IMR-90 (cell line): Measurements from ENCODE around the gene AKNA. TPM values are rescaled to one million over a fixed set of nuclear protein-coding genes. Genes with fewer than 3 reads are reported as not detected.
A peak's percentile ranks its signal among the peaks of the same experiment; 100 is the strongest.
"Not testable (repeated sequence)": the region's sequence is repeated elsewhere in the genome, so short reads cannot be mapped to it uniquely, and the experiment has no call there.

ENCODE experiments used
- ATAC-seq: fragments of 200-7000 bp; cut with Tn5 transposase; 2 replicates; pipeline ENCODE4 v1.9.1; 2020; ENCODE audit warnings: low read depth, mild to moderate bottlenecking, moderate library complexity
- BruUV-seq: library from RNA; stranded (reverse); fragments of 400-500 nt; replicated peaks from 2 replicates; lab custom pipeline; 2021; lab: Mats Ljungman, UMichigan
- CTCF ChIA-PET: fragments of 300-600 bp; formaldehyde crosslinking; extraction: SDS; loops from one replicate; lab custom pipeline; 2021; ENCODE audit warnings: antibody characterized with exemption; lab: Yijun Ruan, JAX
- POLR2A ChIA-PET: fragments of 300-600 bp; sonication (Branson Sonifier 250); formaldehyde crosslinking; loops from one replicate; lab custom pipeline; 2022; ENCODE audit warnings: antibody characterized with exemption; ENCODE audit not compliant: unreplicated experiment; lab: Charles Lee
- DNase-seq: peaks from one replicate; pipeline ENCODE4 v3.0.0; 2013
- H2AFZ ChIP-seq: replicated peaks from 2 replicates; pipeline ENCODE3; 2013; ENCODE audit warnings: low read length, mild to moderate bottlenecking; ENCODE audit not compliant: poor library complexity
- H2AK5ac ChIP-seq: 2 replicates; pipeline ENCODE4 v1.6.1; 2013; ENCODE audit warnings: low read depth, low read length, inconsistent platforms
- H2AK9ac ChIP-seq: replicated peaks from 2 replicates; pipeline ENCODE3; 2013; ENCODE audit warnings: mild to moderate bottlenecking, low read depth, low read length, moderate library complexity; ENCODE audit not compliant: poor library complexity
- H2BK120ac ChIP-seq: 2 replicates; pipeline ENCODE4 v1.6.1; 2013; ENCODE audit warnings: low read depth, low read length, inconsistent platforms
- H2BK15ac ChIP-seq: 3 replicates; pipeline ENCODE4 v1.6.1; 2013; ENCODE audit warnings: low read depth, low read length, inconsistent platforms
- H2BK20ac ChIP-seq: 2 replicates; pipeline ENCODE4 v1.6.1; 2013; ENCODE audit warnings: low read depth, mild to moderate bottlenecking, inconsistent platforms, low read length, moderate library complexity
- H2BK5ac ChIP-seq: 2 replicates; pipeline ENCODE4 v1.6.1; 2013; ENCODE audit warnings: mild to moderate bottlenecking, low read depth, low read length, inconsistent platforms; ENCODE audit not compliant: poor library complexity, severe bottlenecking
- H3K14ac ChIP-seq: replicated peaks from 2 replicates; pipeline ENCODE4 v1.6.1; 2013; ENCODE audit warnings: low read depth, low read length, inconsistent platforms
- H3K18ac ChIP-seq: 2 replicates; pipeline ENCODE4 v1.6.1; 2013; ENCODE audit warnings: low read depth, low read length, control low read depth
- H3K23ac ChIP-seq: 2 replicates; pipeline ENCODE4 v1.6.1; 2013; ENCODE audit warnings: low read depth, low read length, inconsistent platforms
- H3K27ac ChIP-seq: 2 replicates; pipeline ENCODE4 v1.5.1; 2013; ENCODE audit warnings: mild to moderate bottlenecking, control low read depth, low read length; ENCODE audit not compliant: insufficient read depth
- H3K27me3 ChIP-seq: 2 replicates; pipeline ENCODE4 v1.6.1; 2013; ENCODE audit warnings: low read length; ENCODE audit not compliant: control insufficient read depth, insufficient read depth
- H3K36me3 ChIP-seq: 2 replicates; pipeline ENCODE4 v1.6.1; 2013; ENCODE audit warnings: low read length, mixed read lengths; ENCODE audit not compliant: control insufficient read depth, insufficient read depth
- H3K4ac ChIP-seq: 2 replicates; pipeline ENCODE4 v1.6.1; 2013; ENCODE audit warnings: low read depth, low read length, inconsistent platforms
- H3K4me1 ChIP-seq: 2 replicates; pipeline ENCODE4 v1.6.1; 2013; ENCODE audit warnings: low read length, mixed read lengths; ENCODE audit not compliant: control insufficient read depth, insufficient read depth
- H3K4me2 ChIP-seq: 2 replicates; pipeline ENCODE4 v1.6.1; 2013; ENCODE audit warnings: low read depth, mild to moderate bottlenecking, control low read depth, low read length, moderate library complexity
- H3K4me3 ChIP-seq: 2 replicates; pipeline ENCODE4 v1.5.1; 2013; ENCODE audit warnings: low read depth, mild to moderate bottlenecking, control low read depth, low read length, moderate library complexity; ENCODE audit not compliant: insufficient read depth
- H3K56ac ChIP-seq: 2 replicates; pipeline ENCODE4 v1.6.1; 2013; ENCODE audit warnings: low read length, inconsistent platforms; ENCODE audit not compliant: insufficient read depth; ENCODE audit errors: extremely low read depth
- H3K79me1 ChIP-seq, 2 experiments: 2 replicates each; pipeline ENCODE4 v1.6.1; 2013; ENCODE audit warnings: low read length in 2 of 2, inconsistent platforms in 1 of 2, low read depth in 1 of 2
- H3K9ac ChIP-seq: 2 replicates; pipeline ENCODE4 v1.6.1; 2013; ENCODE audit warnings: low read depth, low read length, control low read depth
- H3K9me1 ChIP-seq: 2 replicates; pipeline ENCODE4 v1.6.1; 2013; ENCODE audit warnings: low read length, inconsistent platforms; ENCODE audit not compliant: insufficient read depth
- H3K9me3 ChIP-seq: 2 replicates; pipeline ENCODE4 v1.6.1; 2013; ENCODE audit warnings: low read length; ENCODE audit not compliant: control insufficient read depth, insufficient read depth
- H4K20me1 ChIP-seq: 2 replicates; pipeline ENCODE4 v1.6.1; 2013; ENCODE audit warnings: low read length, inconsistent platforms; ENCODE audit not compliant: insufficient read depth
- H4K5ac ChIP-seq: 2 replicates; pipeline ENCODE4 v1.6.1; 2013; ENCODE audit warnings: mild to moderate bottlenecking, low read depth, low read length, control low read depth
- H4K8ac ChIP-seq, 2 experiments: 2 replicates each; pipeline ENCODE4 v1.6.1; 2013; ENCODE audit warnings: low read depth in 2 of 2, low read length in 2 of 2, control low read depth in 1 of 2, inconsistent platforms in 1 of 2
- H4K91ac ChIP-seq: 2 replicates; pipeline ENCODE4 v1.6.1; 2013; ENCODE audit warnings: low read depth, low read length, inconsistent platforms; ENCODE audit not compliant: insufficient read depth
- CHD1 ChIP-seq: IDR thresholded peaks from 2 replicates; pipeline ENCODE4 v1.6.1; 2012; ENCODE audit warnings: low read depth, low read length, improper control_type of control experiment
- ELK1 ChIP-seq: fragments of 150-350 bp; IDR thresholded peaks from 2 replicates; pipeline ENCODE4 v1.6.1; 2016; ENCODE audit warnings: low read depth, mild to moderate bottlenecking, low read length, moderate library complexity, borderline replicate concordance
- MAFK ChIP-seq: IDR thresholded peaks from 2 replicates; pipeline ENCODE4 v1.6.1; 2012; ENCODE audit warnings: low read depth, low read length, improper control_type of control experiment
- MAZ ChIP-seq: IDR thresholded peaks from 2 replicates; pipeline ENCODE4 v1.6.1; 2012; ENCODE audit warnings: low read depth, mild to moderate bottlenecking, low read length, improper control_type of control experiment, moderate library complexity, borderline replicate concordance
- NFE2L2 ChIP-seq: fragments of 150-350 bp; IDR thresholded peaks from 2 replicates; pipeline ENCODE4 v1.6.1; 2016; ENCODE audit warnings: low read depth, mild to moderate bottlenecking, low read length
- POLR2A ChIP-seq: IDR thresholded peaks from 2 replicates; pipeline ENCODE4 v1.6.1; 2012; ENCODE audit warnings: mild to moderate bottlenecking, low read depth, low read length
- RAD21 ChIP-seq: IDR thresholded peaks from 2 replicates; pipeline ENCODE4 v1.6.1; 2012; ENCODE audit warnings: low read length, improper control_type of control experiment
- RCOR1 ChIP-seq: IDR thresholded peaks from 2 replicates; pipeline ENCODE4 v1.6.1; 2012; ENCODE audit warnings: mild to moderate bottlenecking, low read length, improper control_type of control experiment; ENCODE audit not compliant: insufficient replicate concordance
- RFX5 ChIP-seq: IDR thresholded peaks from 2 replicates; pipeline ENCODE4 v1.8.0; 2012; ENCODE audit warnings: low read depth, mild to moderate bottlenecking, low read length, moderate library complexity
- WGBS, 2 experiments: methylation state at CpG; one replicate each; pipeline versions ENCODE4 v1.1.5 to v1.1.7; 2013; ENCODE audit warnings: missing lambda C conversion rate in 2 of 2; ENCODE audit not compliant: insufficient read length in 1 of 2; ENCODE audit errors: extremely low coverage in 2 of 2; 5-methylcytosine and 5-hydroxymethylcytosine counted together
- dilution Hi-C: fragments of 300-500 bp; cut with HindIII; formaldehyde crosslinking; loops from one replicate; pipeline ENCODE4 v1.14.3; 2018; ENCODE audit warnings: low sequenced_read_pairs; ENCODE audit not compliant: unreplicated experiment
- in situ Hi-C: fragments of 300-500 bp; cut with MboI; formaldehyde crosslinking; loops from 3 replicates; pipeline ENCODE4 v1.14.3; 2019; ENCODE audit warnings: low sequenced_read_pairs, inconsistent platforms, mixed read lengths
- intact Hi-C: fragments of 100-400 bp; cut with micrococcal nuclease; formaldehyde crosslinking; loops from 2 replicates; pipeline ENCODE4 v1.10.0; 2022
- polyA plus RNA-seq, 3 experiments: library from polyadenylated mRNA; depleted of rRNA; stranded (reverse); fragments of >200 nt; gene quantifications; 2 replicates each; pipeline ENCODE4 v1.2.3, GENCODE V29; 2012; ENCODE audit warnings: low replicate concordance in 1 of 3
- total RNA-seq: library from RNA; depleted of rRNA; stranded (reverse); fragments of >200 nt; gene quantifications from 2 replicates; pipeline ENCODE4 v1.2.3, GENCODE V29; 2012

The AKNA gene
- total and polyA plus RNA-seq, 2 of the 4 experiments (the other 2 are of a cell fraction), result 2.7 to 7.3 TPM

DNA sequence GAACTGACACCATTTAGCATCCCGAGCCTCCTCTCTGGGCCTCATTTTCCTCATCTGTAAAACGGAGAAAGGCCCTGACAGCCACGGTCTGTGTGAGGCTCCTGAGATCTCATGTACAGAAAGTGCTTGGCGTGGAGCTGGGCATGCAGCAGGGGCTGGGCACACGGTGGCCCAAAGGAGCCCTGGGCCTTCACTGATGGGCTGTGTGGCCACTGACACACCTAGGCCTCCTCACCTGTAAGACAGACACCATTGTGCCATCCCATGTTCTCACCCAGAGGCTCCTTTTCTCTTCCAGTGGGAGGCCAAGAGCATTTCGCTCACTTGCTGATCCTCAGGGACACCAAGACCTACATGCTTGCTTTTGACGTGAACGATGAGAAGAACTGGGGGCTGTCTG, 63.3 kb downstream of the AKNA start:
- Histone ChIP-seq H2BK120ac (no peak overlapping the region), H3K4me1 (peaks cover 5% of the 10 kb centered on the region), H3K4ac (no peak overlapping the region), H2BK20ac (no peak overlapping the region), H3K23ac (no peak overlapping the region), H2BK5ac (no peak overlapping the region), H4K5ac (no peak overlapping the region), H3K56ac (no peak overlapping the region), H3K9me1 (no peaks in the 10 kb centered on the region), H3K36me3 (no peaks in the 10 kb centered on the region), H2AFZ (no peak overlapping the region), H3K18ac (no peak overlapping the region), H4K20me1 (no peaks in the 10 kb centered on the region), H3K14ac (no peak overlapping the region), H3K4me3 (no peak overlapping the region), H3K27ac (no peak overlapping the region), H2AK5ac (no peak overlapping the region), H3K9me3 (no peaks in the 10 kb centered on the region), H2BK15ac (no peak overlapping the region), H4K91ac (no peak overlapping the region), H3K27me3 (0 out of 2 replicates have a peak, but pooled peaks cover 2% of the 10 kb centered on the region), H4K8ac (no peak overlapping the region), H3K4me2 (no peak overlapping the region), H2AK9ac (no peak overlapping the region), H3K9ac (no peak overlapping the region), H3K79me1 (no peaks in the 10 kb centered on the region)
- dilution Hi-C loops (no loop called here), intact Hi-C loops (no loop called here), in situ Hi-C loops (no loop called here)
- BruUV-seq, result no TSS peak
- TF ChIP-seq CHD1 (no peak), MAZ (no peak), ELK1 (no peak), POLR2A (no peak), RAD21 (no peak), MAFK (no peak), RCOR1 (no peak), NFE2L2 (no peak), RFX5 (no peak)
- WGBS, 2 experiments, result 100% methylated on average over 2 of the region's 8 CpGs; no CpG with 5 or more reads in 1 of the 2 experiments
- ATAC-seq (no peak), DNase-seq (no peak)
- CTCF ChIA-PET, result no interaction called here
- POLR2A ChIA-PET, result no interaction called here

- H3K56ac ChIP-seq, H3K36me3 ChIP-seq, H3K9me1 ChIP-seq, DNase-seq, H2BK15ac ChIP-seq, H3K4me2 ChIP-seq, H4K20me1 ChIP-seq, POLR2A ChIA-PET, ATAC-seq, H2BK5ac ChIP-seq, H3K9ac ChIP-seq, H4K8ac ChIP-seq, CTCF ChIA-PET, H3K4me3 ChIP-seq, H3K4me1 ChIP-seq, H3K27me3 ChIP-seq, H3K79me1 ChIP-seq, H3K18ac ChIP-seq, H3K4ac ChIP-seq, H2BK20ac ChIP-seq, H2AFZ ChIP-seq, H2BK120ac ChIP-seq, H3K23ac ChIP-seq, H3K14ac ChIP-seq, H3K9me3 ChIP-seq, in situ Hi-C loops, H4K91ac ChIP-seq, H3K27ac ChIP-seq, H2AK9ac ChIP-seq, H4K5ac ChIP-seq, dilution Hi-C loops, BruUV-seq, intact Hi-C loops: not testable (repeated sequence)
- peak overlapping the region; percentile 73; the same call in 1 of the 2 replicates for H2AK5ac ChIP-seq
- WGBS, 2 experiments, result 100% methylated on average over 1 of the region's 6 CpGs; no CpG with 5 or more reads in 1 of the 2 experiments
Measured at GRCh38 chr9:114323849-114324248, 63.9 kb downstream of the AKNA start.
